CD8-positive, alpha-beta memory T cell (primary cell): ENCODE data around the gene ATP6V1D. TPM values are rescaled to one million over a fixed set of nuclear protein-coding genes. Genes with fewer than 3 reads are reported as not detected.

Source experiments
- CTCF ChIA-PET: fragments of 350-600 bp; sonication (Branson Sonifier 250); formaldehyde crosslinking; loops from one replicate; lab custom pipeline; 2021; ENCODE audit warnings: antibody characterized with exemption; lab: Charles Lee
- POLR2A ChIA-PET: fragments of 350-600 bp; sonication (Branson Sonifier 250); formaldehyde crosslinking; loops from one replicate; lab custom pipeline; 2021; ENCODE audit warnings: antibody characterized with exemption; lab: Charles Lee
- DNase-seq, 5 donors: peaks; one replicate each; pipeline versions ENCODE4 v3.0.0 to v3.0.0-alpha.2; 2020 to 2022; ENCODE audit warnings: mixed read lengths in 1 of 5
- H3K27ac ChIP-seq: one replicate; pipeline ENCODE4 v1.7.0; 2013; ENCODE audit warnings: low read depth, mild to moderate bottlenecking, low read length, moderate library complexity
- H3K27me3 ChIP-seq: 2 replicates; pipeline ENCODE4 v1.7.0; 2013; ENCODE audit warnings: low read length, mild to moderate bottlenecking; ENCODE audit not compliant: insufficient read depth, poor library complexity, severe bottlenecking
- H3K36me3 ChIP-seq: 2 replicates; pipeline ENCODE4 v1.7.0; 2013; ENCODE audit warnings: mild to moderate bottlenecking, low read length, moderate library complexity; ENCODE audit not compliant: insufficient read depth
- H3K4me1 ChIP-seq: 2 replicates; pipeline ENCODE4 v1.7.0; 2013; ENCODE audit warnings: mild to moderate bottlenecking, low read length, moderate library complexity; ENCODE audit not compliant: insufficient read depth
- H3K4me3 ChIP-seq: 2 replicates; pipeline ENCODE4 v1.7.0; 2013; ENCODE audit warnings: mild to moderate bottlenecking, low read length
- H3K9me3 ChIP-seq: 2 replicates; pipeline ENCODE4 v1.7.0; 2013; ENCODE audit warnings: mild to moderate bottlenecking, low read length
- H3K27ac Mint-ChIP-seq, 8 donors: one replicate each; pipeline ENCODE4 v1.8.0; 2020 to 2021; ENCODE audit warnings: mixed read lengths in 8 of 8, mild to moderate bottlenecking in 6 of 8, inconsistent platforms in 3 of 8, moderate library complexity in 3 of 8
- H3K27me3 Mint-ChIP-seq, 2 donors: one replicate each; pipeline ENCODE4 v1.8.0; 2020 to 2021; ENCODE audit warnings: mixed read lengths in 2 of 2, mild to moderate bottlenecking in 1 of 2, moderate library complexity in 1 of 2
- H3K36me3 Mint-ChIP-seq, 3 donors: one replicate each; pipeline ENCODE4 v1.8.0; 2020 to 2021; ENCODE audit warnings: mixed read lengths in 3 of 3, inconsistent platforms in 1 of 3, mild to moderate bottlenecking in 1 of 3
- H3K4me1 Mint-ChIP-seq, 3 donors: one replicate each; pipeline ENCODE4 v1.8.0; 2020 to 2021; ENCODE audit warnings: mixed read lengths in 3 of 3, inconsistent platforms in 1 of 3, mild to moderate bottlenecking in 1 of 3
- H3K4me3 Mint-ChIP-seq, 7 donors: one replicate each; pipeline ENCODE4 v1.8.0; 2020 to 2021; ENCODE audit warnings: mixed read lengths in 7 of 7, mild to moderate bottlenecking in 6 of 7, moderate library complexity in 4 of 7, inconsistent platforms in 2 of 7
- H3K9me3 Mint-ChIP-seq, 5 donors: one replicate each; pipeline ENCODE4 v1.8.0; 2020 to 2022; ENCODE audit warnings: mixed read lengths in 5 of 5, mild to moderate bottlenecking in 3 of 5, moderate library complexity in 2 of 5, inconsistent platforms in 1 of 5
- polyA plus RNA-seq: library from polyadenylated mRNA; unstranded; fragments of 300-500 nt; fragmentation: Illumina TruSeq; gene quantifications from one replicate; pipeline ENCODE4 v1.2.3, GENCODE V29; 2021
- total RNA-seq, 2 experiments: library from RNA; stranded (reverse); gene quantifications; one replicate each; pipeline ENCODE4 v1.2.3, GENCODE V29; 2021

ATP6V1D gene
- total and polyA plus RNA-seq, 3 experiments from 2014 or later, result 34.4 to 49.9 (median 35.4) TPM

DNA sequence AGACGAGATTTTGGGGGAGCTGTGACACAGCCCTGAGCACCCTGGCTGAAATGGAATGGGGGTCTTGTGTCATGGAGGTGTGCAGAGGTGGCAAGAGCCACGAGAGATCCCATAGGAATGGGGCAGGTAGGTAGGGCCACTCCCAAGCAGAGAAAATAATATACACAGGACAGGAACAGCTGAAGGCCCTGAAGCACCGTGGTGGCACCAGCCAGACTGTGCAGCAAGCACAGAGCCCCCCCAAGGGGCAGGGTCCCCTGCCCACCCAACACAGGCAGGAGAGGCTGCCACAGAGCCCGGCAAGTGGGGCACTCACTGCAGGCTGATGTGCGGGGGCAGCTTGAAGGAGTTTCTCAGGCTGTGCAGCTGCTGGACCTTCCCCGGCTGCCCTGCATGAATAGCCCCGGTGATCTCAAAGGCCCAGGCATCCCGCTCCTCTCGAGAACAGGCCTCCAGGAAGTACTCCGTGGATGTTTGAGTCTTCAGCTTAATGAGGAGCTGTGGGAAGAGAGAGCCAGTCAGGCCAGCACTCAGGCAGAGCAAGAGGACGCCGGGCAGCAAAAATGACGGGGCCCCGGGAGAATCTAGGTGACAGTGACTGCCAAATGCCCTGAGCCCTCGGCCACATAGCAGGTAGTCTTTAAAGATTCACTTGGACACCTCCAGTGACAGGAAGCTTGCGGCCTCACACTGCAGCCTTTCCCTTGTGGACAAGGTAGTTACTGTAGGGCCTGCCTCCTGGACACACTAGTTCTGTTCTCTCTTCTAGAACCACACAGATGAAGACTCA lies 35.7 kb upstream of the ATP6V1D start:
- Histone ChIP-seq H3K27ac (no peak overlapping the region), H3K4me1 (no peaks in the 10 kb centered on the region), H3K36me3 (no peaks in the 10 kb centered on the region), H3K9me3 (no peaks in the 10 kb centered on the region), H3K27me3 (no peaks in the 10 kb centered on the region), H3K4me3 (no peak overlapping the region)
- Mint-ChIP-seq H3K36me3 (no peaks in the 10 kb centered on the region), H3K27ac (no peak overlapping the region), H3K4me3 (no peak overlapping the region), H3K27me3 (peaks cover 2 to 4% of the 10 kb centered on the region in 2 donors), H3K4me1 (peaks cover 0 to 4% (median 0%) of the 10 kb centered on the region in 3 donors), H3K9me3 (no peaks in the 10 kb centered on the region)
- POLR2A ChIA-PET, result no interaction called here
- DNase-seq, result no peak
- CTCF ChIA-PET, result interaction anchor here (1.2 kb wide), 1 partner anchor 32 kb away, joined by 3 read pairs; no protein-coding TSS in a partner anchor

- Mint-ChIP-seq H3K27ac (no peak overlapping the region), H3K4me3 (no peak overlapping the region), H3K9me3 (no peaks in the 10 kb centered on the region), H3K36me3 (no peaks in the 10 kb centered on the region), H3K4me1 (peaks cover 0 to 4% (median 0%) of the 10 kb centered on the region in 3 donors), H3K27me3 (peaks cover 2 to 4% of the 10 kb centered on the region in 2 donors)
- CTCF ChIA-PET, result no interaction called here
- Histone ChIP-seq H3K4me3 (no peak overlapping the region), H3K27me3 (no peaks in the 10 kb centered on the region), H3K9me3 (no peaks in the 10 kb centered on the region), H3K36me3 (no peaks in the 10 kb centered on the region), H3K27ac (no peak overlapping the region), H3K4me1 (no peaks in the 10 kb centered on the region)
- no peak for DNase-seq
- POLR2A ChIA-PET, result no interaction called here
Observed at GRCh38 chr14:67393689-67394088, 34.1 kb upstream of the ATP6V1D start.

DNA sequence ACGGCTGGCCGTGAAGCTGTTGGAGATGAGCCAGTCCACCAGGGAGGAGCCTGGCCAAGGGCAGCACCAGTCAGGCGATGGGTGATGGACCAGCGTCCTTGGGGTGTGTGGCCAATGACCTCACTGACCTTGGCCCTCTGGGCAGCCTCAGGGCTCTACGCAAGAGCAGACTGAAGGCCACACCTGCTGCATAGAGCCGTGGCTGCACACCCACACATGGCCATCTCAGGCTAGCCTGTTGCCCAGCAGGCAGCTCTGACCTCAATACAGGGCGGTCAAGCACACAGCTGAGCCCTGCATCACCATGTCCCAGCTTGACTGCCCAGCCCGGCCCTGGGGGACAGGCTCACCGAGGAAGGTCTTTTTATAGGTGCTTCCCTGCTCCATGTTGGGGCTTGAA lies 33.2 kb upstream of the ATP6V1D start:
- no peaks in the 10 kb centered on the region for H3K27me3 Mint-ChIP-seq
- DNase-seq, result no peak
- peaks cover 0 to under 1% (median 0%) of the 10 kb centered on the region in 3 donors for H3K36me3 Mint-ChIP-seq
- H3K27ac Mint-ChIP-seq, result no peak overlapping the region
- POLR2A ChIA-PET, result no interaction called here
- H3K4me3 Mint-ChIP-seq, result no peak overlapping the region
- H3K9me3 ChIP-seq, result no peaks in the 10 kb centered on the region
- no peaks in the 10 kb centered on the region for H3K4me1 ChIP-seq
- no peak overlapping the region for H3K27ac ChIP-seq
- H3K27me3 ChIP-seq, result no peaks in the 10 kb centered on the region
- H3K4me1 Mint-ChIP-seq, result peaks cover 0 to 4% (median 0%) of the 10 kb centered on the region in 3 donors
- no peaks in the 10 kb centered on the region for H3K36me3 ChIP-seq
- no peaks in the 10 kb centered on the region for H3K9me3 Mint-ChIP-seq
- CTCF ChIA-PET, result interaction anchor here (1.2 kb wide), 1 partner anchor 34 kb away, joined by 3 read pairs; no protein-coding TSS in a partner anchor
- H3K4me3 ChIP-seq, result no peak overlapping the region

DNA sequence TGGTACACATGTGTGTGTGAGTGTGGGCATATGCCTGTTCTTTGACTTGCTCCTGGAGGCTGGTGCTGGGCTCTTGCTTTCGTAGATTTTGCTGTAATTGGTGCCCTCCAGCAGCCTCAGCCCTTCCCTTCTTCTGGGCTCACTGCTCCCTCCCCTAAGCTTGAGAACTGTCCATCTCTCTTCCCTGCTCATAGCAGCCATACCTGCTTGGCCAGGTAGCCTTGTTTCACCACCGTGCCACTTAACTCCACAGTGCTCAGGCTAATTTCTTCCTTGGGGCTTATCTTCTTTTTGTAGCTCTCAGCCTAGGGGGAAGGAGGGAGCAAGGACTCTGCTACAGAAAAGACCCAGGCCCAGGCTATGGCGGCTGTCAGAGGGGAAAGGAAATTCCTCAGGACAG lies 32.5 kb upstream of the ATP6V1D start:
- Histone ChIP-seq H3K27me3 (no peaks in the 10 kb centered on the region), H3K4me1 (no peaks in the 10 kb centered on the region), H3K9me3 (no peaks in the 10 kb centered on the region), H3K36me3 (no peaks in the 10 kb centered on the region), H3K4me3 (no peak overlapping the region), H3K27ac (no peak overlapping the region)
- Mint-ChIP-seq H3K4me3 (no peak overlapping the region), H3K27me3 (no peaks in the 10 kb centered on the region), H3K4me1 (peaks cover 0 to 4% (median 0%) of the 10 kb centered on the region in 3 donors), H3K9me3 (no peaks in the 10 kb centered on the region), H3K27ac (peak overlapping the region in 1 of 8 donors; percentile 83), H3K36me3 (peaks cover 0 to 6% (median 2%) of the 10 kb centered on the region in 3 donors)
- ChIA-PET CTCF (interaction anchor here (1.2 kb wide), 1 partner anchor 35 kb away, joined by 3 read pairs; no protein-coding TSS in a partner anchor), POLR2A (no interaction called here)
- DNase-seq, result no peak

GRCh38 chr14:67391268-67391667 lies 31.7 kb upstream of the ATP6V1D start:
- Mint-ChIP-seq H3K4me1 (peaks cover 0 to 4% (median 0%) of the 10 kb centered on the region in 3 donors), H3K36me3 (peaks cover 0 to 14% (median 6%) of the 10 kb centered on the region in 3 donors), H3K27me3 (no peaks in the 10 kb centered on the region), H3K9me3 (no peaks in the 10 kb centered on the region), H3K27ac (no peak overlapping the region), H3K4me3 (no peak overlapping the region)
- Histone ChIP-seq H3K4me3 (no peak overlapping the region), H3K9me3 (no peaks in the 10 kb centered on the region), H3K27me3 (no peaks in the 10 kb centered on the region), H3K36me3 (no peaks in the 10 kb centered on the region), H3K27ac (no peak overlapping the region), H3K4me1 (no peaks in the 10 kb centered on the region)
- CTCF ChIA-PET, result interaction anchor here (0.7 kb wide), 1 partner anchor 31 kb away, joined by 3 read pairs; the partner anchor contains the start of genes ATP6V1D and EIF2S1
- no peak for DNase-seq
- POLR2A ChIA-PET, result no interaction called here

DNA sequence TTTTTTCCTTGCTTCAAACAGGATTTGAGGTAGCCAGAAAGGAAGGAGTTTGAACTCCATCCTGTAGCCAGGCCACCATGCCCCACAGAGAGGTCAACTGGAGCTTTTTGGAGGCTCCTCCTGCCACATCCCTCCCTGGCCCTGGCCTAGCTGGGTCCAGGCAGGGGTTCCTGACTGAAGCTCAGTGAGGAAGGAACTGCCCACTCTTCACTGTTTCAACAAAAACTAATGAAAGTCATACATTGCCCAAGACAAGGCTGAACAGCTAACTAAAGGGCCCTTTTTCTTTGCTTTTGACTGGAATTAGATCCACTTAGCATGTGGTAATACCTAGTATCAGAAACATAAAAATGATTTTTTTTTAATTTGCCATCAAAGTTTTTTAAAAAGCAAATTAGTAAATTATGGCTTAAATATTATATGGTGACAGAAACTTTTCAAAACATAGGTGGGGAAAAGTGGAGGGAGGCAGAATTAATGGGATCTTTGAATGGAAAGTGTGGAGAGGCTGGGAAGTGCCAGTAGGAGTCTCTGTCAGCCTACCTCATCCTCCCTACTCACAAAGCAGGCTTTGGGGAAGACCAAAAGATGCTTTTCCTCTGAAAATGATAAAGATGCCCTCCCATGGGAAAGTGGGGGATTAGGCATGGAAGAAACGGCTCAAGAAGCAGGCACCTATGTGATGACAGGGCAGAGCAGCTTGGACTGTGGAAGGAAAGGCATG lies 30.4 kb upstream of the ATP6V1D start:
- ChIA-PET CTCF (no interaction called here), POLR2A (no interaction called here)
- no peak overlapping the region for H3K27ac ChIP-seq
- Mint-ChIP-seq H3K27me3 (no peaks in the 10 kb centered on the region), H3K4me1 (peaks cover 0 to 4% (median 0%) of the 10 kb centered on the region in 3 donors), H3K27ac (peak overlapping the region in 1 of 8 donors; percentile 58), H3K9me3 (no peaks in the 10 kb centered on the region), H3K4me3 (no peak overlapping the region), H3K36me3 (peaks cover 0 to 25% (median 10%) of the 10 kb centered on the region in 3 donors)
- H3K9me3 ChIP-seq, result no peaks in the 10 kb centered on the region
- no peak for DNase-seq
- H3K36me3 ChIP-seq, result no peaks in the 10 kb centered on the region
- H3K27me3 ChIP-seq, result no peaks in the 10 kb centered on the region
- no peaks in the 10 kb centered on the region for H3K4me1 ChIP-seq
- no peak overlapping the region for H3K4me3 ChIP-seq

GRCh38 chr14:67389275-67389674 lies 29.7 kb upstream of the ATP6V1D start:
- no peak for DNase-seq
- H3K4me1 Mint-ChIP-seq, result peaks cover 0 to 4% (median 0%) of the 10 kb centered on the region in 3 donors
- H3K27me3 Mint-ChIP-seq, result no peaks in the 10 kb centered on the region
- no peaks in the 10 kb centered on the region for H3K9me3 Mint-ChIP-seq
- peaks cover 5% of the 10 kb centered on the region for H3K36me3 ChIP-seq
- H3K4me1 ChIP-seq, result no peaks in the 10 kb centered on the region
- no peaks in the 10 kb centered on the region for H3K9me3 ChIP-seq
- H3K27ac ChIP-seq, result no peak overlapping the region
- H3K27ac Mint-ChIP-seq, result no peak overlapping the region
- CTCF ChIA-PET, result no interaction called here
- H3K4me3 ChIP-seq, result no peak overlapping the region
- H3K4me3 Mint-ChIP-seq, result no peak overlapping the region
- POLR2A ChIA-PET, result no interaction called here
- H3K36me3 Mint-ChIP-seq, result peaks cover 0 to 32% (median 10%) of the 10 kb centered on the region in 3 donors
- no peaks in the 10 kb centered on the region for H3K27me3 ChIP-seq

- Mint-ChIP-seq H3K27ac (no peak overlapping the region), H3K27me3 (no peaks in the 10 kb centered on the region), H3K36me3 (peaks cover 4 to 52% (median 17%) of the 10 kb centered on the region in 3 donors), H3K4me1 (peaks cover 0 to 4% (median 0%) of the 10 kb centered on the region in 3 donors), H3K9me3 (no peaks in the 10 kb centered on the region), H3K4me3 (no peak overlapping the region)
- ChIA-PET POLR2A (no interaction called here), CTCF (no interaction called here)
- no peaks in the 10 kb centered on the region for H3K4me1 ChIP-seq
- H3K4me3 ChIP-seq, result no peak overlapping the region
- H3K27ac ChIP-seq, result no peak overlapping the region
- no peak for DNase-seq
- peaks cover 22% of the 10 kb centered on the region for H3K36me3 ChIP-seq
- H3K27me3 ChIP-seq, result no peaks in the 10 kb centered on the region
- H3K9me3 ChIP-seq, result no peaks in the 10 kb centered on the region
Observed at GRCh38 chr14:67387195-67387594, 27.6 kb upstream of the ATP6V1D start.
